Neural cell (in vitro differentiated cells): Measurements from ENCODE around the gene OLIG2. TPM values are rescaled to one million over a fixed set of nuclear protein-coding genes. Genes with fewer than 3 reads are reported as not detected.

Source experiments
- H2AFZ ChIP-seq: fragments of 200-600, 300-800 bp; sonication (generic), shearing (Covaris generic); 2 replicates; pipeline ENCODE4 v1.6.0; 2014; ENCODE audit warnings: low read depth, mild to moderate bottlenecking, antibody characterized with exemption, low read length, moderate library complexity
- H3F3A ChIP-seq: fragments of 200-600 bp; shearing (Covaris generic); 2 replicates; pipeline ENCODE4 v1.6.1; 2016; ENCODE audit warnings: mild to moderate bottlenecking, moderate library complexity, mixed read lengths, antibody characterized with exemption, low read length; ENCODE audit not compliant: insufficient read depth, poor library complexity, severe bottlenecking
- H3K27ac ChIP-seq: fragments of 200-600, 300-800 bp; sonication (generic), shearing (Covaris generic); 2 replicates; pipeline ENCODE4 v1.5.1; 2014; ENCODE audit warnings: mild to moderate bottlenecking, low read length, moderate library complexity
- H3K27me3 ChIP-seq: fragments of 300-800, 200-600 bp; sonication (generic), shearing (Covaris generic); 2 replicates; pipeline ENCODE4 v1.6.0; 2014; ENCODE audit warnings: mild to moderate bottlenecking, low read depth, low read length, moderate library complexity; ENCODE audit not compliant: insufficient read depth
- H3K36me3 ChIP-seq: fragments of 300-800, 200-600 bp; sonication (generic), shearing (Covaris generic); 2 replicates; pipeline ENCODE4 v1.5.1; 2014; ENCODE audit warnings: mild to moderate bottlenecking, antibody characterized with exemption, low read length, moderate library complexity; ENCODE audit not compliant: insufficient read depth
- H3K4me2 ChIP-seq: fragments of 300-800, 200-600 bp; sonication (generic), shearing (Covaris generic); 2 replicates; pipeline ENCODE4 v1.6.0; 2014; ENCODE audit warnings: mild to moderate bottlenecking, low read length
- H3K4me3 ChIP-seq: fragments of 300-800, 200-600 bp; sonication (generic), shearing (Covaris generic); 2 replicates; pipeline ENCODE4 v1.5.1; 2014; ENCODE audit warnings: mild to moderate bottlenecking, low read length, moderate library complexity
- H3K79me2 ChIP-seq: fragments of 200-600 bp; shearing (Covaris generic); replicated peaks from 2 replicates; pipeline ENCODE4 v1.6.0; 2014; ENCODE audit warnings: mild to moderate bottlenecking, low read length, moderate library complexity; ENCODE audit not compliant: insufficient read depth
- H3K9ac ChIP-seq: fragments of 300-800, 200-600 bp; sonication (generic), shearing (Covaris generic); 2 replicates; pipeline ENCODE4 v1.6.1; 2016; ENCODE audit warnings: mild to moderate bottlenecking, low read length, mixed read lengths
- H3K9me2 ChIP-seq: fragments of 200-600 bp; shearing (Covaris generic); 2 replicates; pipeline ENCODE4 v1.6.1; 2016; ENCODE audit warnings: mild to moderate bottlenecking, low read length, mixed read lengths; ENCODE audit not compliant: insufficient read depth
- H3K9me3 ChIP-seq: fragments of 200-600, 300-800 bp; sonication (generic), shearing (Covaris generic); 2 replicates; pipeline ENCODE4 v1.6.1; 2016; ENCODE audit warnings: mild to moderate bottlenecking, mixed run types, low read length, moderate library complexity, mixed read lengths
- H4K20me1 ChIP-seq: fragments of 200-600 bp; shearing (Covaris generic); 2 replicates; pipeline ENCODE4 v1.6.1; 2016; ENCODE audit warnings: mild to moderate bottlenecking, mixed run types; ENCODE audit not compliant: insufficient read depth
- EP300 ChIP-seq: fragments of 450-650 bp; conservative IDR thresholded peaks from 2 replicates; pipeline ENCODE4 v1.6.1; 2014; ENCODE audit warnings: antibody characterized with exemption, mild to moderate bottlenecking, moderate library complexity; ENCODE audit not compliant: poor library complexity, severe bottlenecking
- EZH2 ChIP-seq: fragments of 200-600, 300-800 bp; shearing (Covaris generic), sonication (generic); IDR thresholded peaks from 2 replicates; pipeline ENCODE4 v1.6.1; 2014; ENCODE audit warnings: antibody characterized with exemption, low read length, borderline replicate concordance, mild to moderate bottlenecking; ENCODE audit not compliant: insufficient read depth, poor library complexity, severe bottlenecking
- MXI1 ChIP-seq: fragments of 450-650 bp; conservative IDR thresholded peaks from 2 replicates; pipeline ENCODE4 v1.6.1; 2014; ENCODE audit warnings: antibody characterized with exemption, mild to moderate bottlenecking; ENCODE audit not compliant: poor library complexity, severe bottlenecking
- POLR2AphosphoS5 ChIP-seq: IDR thresholded peaks from 2 replicates; pipeline ENCODE4 v1.6.1; 2012
- RAD21 ChIP-seq: fragments of 450-650 bp; conservative IDR thresholded peaks from 2 replicates; pipeline ENCODE4 v1.6.1; 2014; ENCODE audit warnings: antibody characterized with exemption, mild to moderate bottlenecking, moderate library complexity
- SMC3 ChIP-seq: fragments of 450-650 bp; conservative IDR thresholded peaks from 2 replicates; pipeline ENCODE4 v1.6.1; 2014; ENCODE audit warnings: antibody characterized with exemption, mild to moderate bottlenecking, moderate library complexity; ENCODE audit not compliant: poor library complexity
- TAF1 ChIP-seq: IDR thresholded peaks from 2 replicates; pipeline ENCODE4 v1.6.1; 2012; ENCODE audit warnings: low read depth
- polyA plus RNA-seq: library from polyadenylated mRNA; depleted of rRNA; stranded (reverse); fragments of >200 nt; gene quantifications from 2 replicates; pipeline ENCODE4 v1.2.3, GENCODE V29; 2014
- TF ChIP-seq, protein P1 (sequence below): IDR thresholded peaks from 2 replicates; pipeline ENCODE4 v1.6.1; 2012; ENCODE audit warnings: borderline replicate concordance
- TF ChIP-seq, protein P2 (sequence below): fragments of 450-650 bp; IDR thresholded peaks from 2 replicates; pipeline ENCODE4 v1.5.1; 2014; ENCODE audit warnings: antibody characterized with exemption, mild to moderate bottlenecking, moderate library complexity; ENCODE audit not compliant: poor library complexity, severe bottlenecking

OLIG2 gene
- polyA plus RNA-seq, 1 donor from 2014 or later, result 0.90 TPM

DNA sequence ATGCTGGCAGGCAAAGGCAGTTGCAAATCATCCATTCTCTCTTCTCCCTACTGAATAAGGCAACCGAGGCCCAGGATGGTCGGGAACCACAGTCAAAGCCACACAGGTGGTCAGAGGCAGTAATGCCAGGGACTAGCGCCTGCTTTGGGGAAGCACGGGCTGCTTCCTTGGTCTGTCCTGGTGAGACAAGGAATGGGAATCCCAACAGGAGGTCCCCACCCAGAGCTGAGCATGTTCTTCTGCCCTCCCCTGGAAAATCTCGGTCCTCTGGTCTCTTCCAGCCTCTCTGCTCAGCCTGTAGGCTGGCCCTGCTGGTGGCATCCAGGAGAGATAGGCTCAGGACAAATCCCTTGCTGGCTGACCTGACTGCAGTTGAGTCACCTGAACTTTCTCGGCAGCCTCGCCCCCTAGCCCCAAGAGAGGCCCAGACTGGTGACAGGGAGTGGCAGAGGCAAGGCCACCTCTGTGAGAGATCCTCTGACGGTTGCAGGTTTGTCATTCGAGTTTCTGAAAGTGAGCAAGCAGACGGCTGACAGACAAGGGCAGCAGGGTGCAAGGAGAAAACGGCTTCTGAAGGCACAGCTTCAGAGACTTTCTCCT is 50.0 kb downstream of the OLIG2 start:
- peaks cover 40% of the 10 kb centered on the region for H3K27me3 ChIP-seq
- H3K9ac ChIP-seq, result no peak overlapping the region
- no peak overlapping the region for H2AFZ ChIP-seq
- H4K20me1 ChIP-seq, result no peaks in the 10 kb centered on the region
- H3K36me3 ChIP-seq, result no peaks in the 10 kb centered on the region
- no peak overlapping the region for H3K27ac ChIP-seq
- H3K79me2 ChIP-seq, result no peaks in the 10 kb centered on the region
- no peak overlapping the region for H3K4me2 ChIP-seq
- no peaks in the 10 kb centered on the region for H3K9me3 ChIP-seq
- TF ChIP-seq POLR2AphosphoS5, result no peak
- TF ChIP-seq MXI1, result no peak
- TF ChIP-seq EZH2, result no peak
- no peak for TF ChIP-seq SMC3
- TF ChIP-seq, protein P1, sequence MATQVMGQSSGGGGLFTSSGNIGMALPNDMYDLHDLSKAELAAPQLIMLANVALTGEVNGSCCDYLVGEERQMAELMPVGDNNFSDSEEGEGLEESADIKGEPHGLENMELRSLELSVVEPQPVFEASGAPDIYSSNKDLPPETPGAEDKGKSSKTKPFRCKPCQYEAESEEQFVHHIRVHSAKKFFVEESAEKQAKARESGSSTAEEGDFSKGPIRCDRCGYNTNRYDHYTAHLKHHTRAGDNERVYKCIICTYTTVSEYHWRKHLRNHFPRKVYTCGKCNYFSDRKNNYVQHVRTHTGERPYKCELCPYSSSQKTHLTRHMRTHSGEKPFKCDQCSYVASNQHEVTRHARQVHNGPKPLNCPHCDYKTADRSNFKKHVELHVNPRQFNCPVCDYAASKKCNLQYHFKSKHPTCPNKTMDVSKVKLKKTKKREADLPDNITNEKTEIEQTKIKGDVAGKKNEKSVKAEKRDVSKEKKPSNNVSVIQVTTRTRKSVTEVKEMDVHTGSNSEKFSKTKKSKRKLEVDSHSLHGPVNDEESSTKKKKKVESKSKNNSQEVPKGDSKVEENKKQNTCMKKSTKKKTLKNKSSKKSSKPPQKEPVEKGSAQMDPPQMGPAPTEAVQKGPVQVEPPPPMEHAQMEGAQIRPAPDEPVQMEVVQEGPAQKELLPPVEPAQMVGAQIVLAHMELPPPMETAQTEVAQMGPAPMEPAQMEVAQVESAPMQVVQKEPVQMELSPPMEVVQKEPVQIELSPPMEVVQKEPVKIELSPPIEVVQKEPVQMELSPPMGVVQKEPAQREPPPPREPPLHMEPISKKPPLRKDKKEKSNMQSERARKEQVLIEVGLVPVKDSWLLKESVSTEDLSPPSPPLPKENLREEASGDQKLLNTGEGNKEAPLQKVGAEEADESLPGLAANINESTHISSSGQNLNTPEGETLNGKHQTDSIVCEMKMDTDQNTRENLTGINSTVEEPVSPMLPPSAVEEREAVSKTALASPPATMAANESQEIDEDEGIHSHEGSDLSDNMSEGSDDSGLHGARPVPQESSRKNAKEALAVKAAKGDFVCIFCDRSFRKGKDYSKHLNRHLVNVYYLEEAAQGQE, result no peak
- TF ChIP-seq TAF1, result no peak
- TF ChIP-seq, protein P2, sequence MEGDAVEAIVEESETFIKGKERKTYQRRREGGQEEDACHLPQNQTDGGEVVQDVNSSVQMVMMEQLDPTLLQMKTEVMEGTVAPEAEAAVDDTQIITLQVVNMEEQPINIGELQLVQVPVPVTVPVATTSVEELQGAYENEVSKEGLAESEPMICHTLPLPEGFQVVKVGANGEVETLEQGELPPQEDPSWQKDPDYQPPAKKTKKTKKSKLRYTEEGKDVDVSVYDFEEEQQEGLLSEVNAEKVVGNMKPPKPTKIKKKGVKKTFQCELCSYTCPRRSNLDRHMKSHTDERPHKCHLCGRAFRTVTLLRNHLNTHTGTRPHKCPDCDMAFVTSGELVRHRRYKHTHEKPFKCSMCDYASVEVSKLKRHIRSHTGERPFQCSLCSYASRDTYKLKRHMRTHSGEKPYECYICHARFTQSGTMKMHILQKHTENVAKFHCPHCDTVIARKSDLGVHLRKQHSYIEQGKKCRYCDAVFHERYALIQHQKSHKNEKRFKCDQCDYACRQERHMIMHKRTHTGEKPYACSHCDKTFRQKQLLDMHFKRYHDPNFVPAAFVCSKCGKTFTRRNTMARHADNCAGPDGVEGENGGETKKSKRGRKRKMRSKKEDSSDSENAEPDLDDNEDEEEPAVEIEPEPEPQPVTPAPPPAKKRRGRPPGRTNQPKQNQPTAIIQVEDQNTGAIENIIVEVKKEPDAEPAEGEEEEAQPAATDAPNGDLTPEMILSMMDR, result no peak
- TF ChIP-seq EP300, result no peak
- no peak for TF ChIP-seq RAD21
- no peaks in the 10 kb centered on the region for H3K9me2 ChIP-seq
- no peaks in the 10 kb centered on the region for H3F3A ChIP-seq
- no peak overlapping the region for H3K4me3 ChIP-seq

DNA sequence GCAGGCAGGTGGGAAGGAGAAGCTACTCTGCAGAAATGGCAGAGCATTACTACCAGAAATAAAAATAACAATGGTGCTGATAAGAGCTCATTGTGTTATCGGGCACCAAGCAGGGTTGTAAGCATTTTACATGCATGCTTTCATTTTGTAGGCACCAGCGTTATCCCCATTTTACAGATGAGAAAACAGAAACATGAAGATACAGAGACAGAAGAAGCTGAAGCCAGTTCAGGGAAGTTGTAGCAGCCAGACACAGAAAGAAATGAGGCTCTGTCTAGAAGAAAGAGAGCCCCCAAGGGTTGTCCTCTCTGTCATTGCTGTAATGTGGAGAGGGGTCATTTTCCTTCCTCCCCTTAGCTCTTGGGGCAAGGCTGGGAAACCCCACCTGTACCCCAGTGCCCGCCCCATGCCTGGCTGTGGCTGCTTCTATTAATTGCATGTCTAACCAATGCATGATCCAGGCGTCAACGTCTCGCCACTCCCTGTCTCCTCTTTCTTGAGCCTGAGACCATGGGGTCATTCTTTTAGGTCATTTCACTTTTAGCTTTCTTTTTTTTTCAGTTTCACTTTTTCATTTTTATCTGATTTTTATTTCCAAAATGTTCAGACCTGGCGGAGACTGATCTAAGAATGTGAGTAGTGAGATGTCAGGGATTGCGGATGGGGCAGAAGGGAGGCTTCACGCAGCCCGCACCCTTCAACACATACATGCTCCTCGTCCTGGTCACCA is 51.0 kb downstream of the OLIG2 start:
- Histone ChIP-seq H3K9me2 (no peaks in the 10 kb centered on the region), H3K79me2 (no peaks in the 10 kb centered on the region), H4K20me1 (no peaks in the 10 kb centered on the region), H2AFZ (no peak overlapping the region), H3K27ac (no peak overlapping the region), H3K4me2 (no peak overlapping the region), H3K27me3 (peaks cover 29% of the 10 kb centered on the region), H3F3A (no peaks in the 10 kb centered on the region), H3K36me3 (no peaks in the 10 kb centered on the region), H3K9me3 (no peaks in the 10 kb centered on the region), H3K9ac (no peak overlapping the region), H3K4me3 (no peak overlapping the region)
- TF ChIP-seq POLR2AphosphoS5 (no peak), TAF1 (no peak), MXI1 (no peak), EZH2 (no peak), EP300 (no peak), SMC3 (no peak)
- TF ChIP-seq, protein P1, result no peak
- TF ChIP-seq, protein P2, result no peak
